AG04449 (cell line): Measurements from ENCODE around the gene BTG4.

Experiments used
- CTCF ChIA-PET: fragments of 350-600 bp; formaldehyde crosslinking; extraction: SDS; loops from one replicate; lab custom pipeline; 2021; ENCODE audit warnings: antibody characterized with exemption; lab: Yijun Ruan, JAX
- POLR2A ChIA-PET: fragments of 400-600, 350-600 bp; formaldehyde crosslinking; extraction: SDS; loops from one replicate; lab custom pipeline; 2020; ENCODE audit warnings: antibody characterized with exemption, inconsistent platforms; lab: Yijun Ruan, JAX
- DNase-seq: peaks from one replicate; pipeline ENCODE4 v3.0.0-alpha.2; 2010; ENCODE audit warnings: low read depth, low spot score
- H3K4me3 ChIP-seq: 2 replicates; pipeline ENCODE4 v1.5.1; 2011; ENCODE audit warnings: low read depth, mild to moderate bottlenecking, control low read depth, low read length
- TF ChIP-seq, protein P1 (sequence below): IDR thresholded peaks from one replicate; pipeline ENCODE4 v1.5.1; 2011; ENCODE audit warnings: mild to moderate bottlenecking, moderate library complexity, low read length, control low read depth, inconsistent platforms; ENCODE audit not compliant: insufficient read depth; ENCODE audit errors: missing control alignments

BTG4 gene

GRCh38 chr11:111454561-111455192 is 57.5 kb downstream of the BTG4 start:
- CTCF ChIA-PET = interaction anchor here (0.6 to 5.3 kb wide), 46 partner anchors 8 to 396 kb away, joined by 3 to 69 read pairs (median 4); partner anchors contain the start of gene BTG4
- TF ChIP-seq, protein P1, sequence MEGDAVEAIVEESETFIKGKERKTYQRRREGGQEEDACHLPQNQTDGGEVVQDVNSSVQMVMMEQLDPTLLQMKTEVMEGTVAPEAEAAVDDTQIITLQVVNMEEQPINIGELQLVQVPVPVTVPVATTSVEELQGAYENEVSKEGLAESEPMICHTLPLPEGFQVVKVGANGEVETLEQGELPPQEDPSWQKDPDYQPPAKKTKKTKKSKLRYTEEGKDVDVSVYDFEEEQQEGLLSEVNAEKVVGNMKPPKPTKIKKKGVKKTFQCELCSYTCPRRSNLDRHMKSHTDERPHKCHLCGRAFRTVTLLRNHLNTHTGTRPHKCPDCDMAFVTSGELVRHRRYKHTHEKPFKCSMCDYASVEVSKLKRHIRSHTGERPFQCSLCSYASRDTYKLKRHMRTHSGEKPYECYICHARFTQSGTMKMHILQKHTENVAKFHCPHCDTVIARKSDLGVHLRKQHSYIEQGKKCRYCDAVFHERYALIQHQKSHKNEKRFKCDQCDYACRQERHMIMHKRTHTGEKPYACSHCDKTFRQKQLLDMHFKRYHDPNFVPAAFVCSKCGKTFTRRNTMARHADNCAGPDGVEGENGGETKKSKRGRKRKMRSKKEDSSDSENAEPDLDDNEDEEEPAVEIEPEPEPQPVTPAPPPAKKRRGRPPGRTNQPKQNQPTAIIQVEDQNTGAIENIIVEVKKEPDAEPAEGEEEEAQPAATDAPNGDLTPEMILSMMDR = peak; percentile 69
- no peak overlapping the region for H3K4me3 ChIP-seq
- POLR2A ChIA-PET = no interaction called here
- DNase-seq = peak; percentile 5

DNA sequence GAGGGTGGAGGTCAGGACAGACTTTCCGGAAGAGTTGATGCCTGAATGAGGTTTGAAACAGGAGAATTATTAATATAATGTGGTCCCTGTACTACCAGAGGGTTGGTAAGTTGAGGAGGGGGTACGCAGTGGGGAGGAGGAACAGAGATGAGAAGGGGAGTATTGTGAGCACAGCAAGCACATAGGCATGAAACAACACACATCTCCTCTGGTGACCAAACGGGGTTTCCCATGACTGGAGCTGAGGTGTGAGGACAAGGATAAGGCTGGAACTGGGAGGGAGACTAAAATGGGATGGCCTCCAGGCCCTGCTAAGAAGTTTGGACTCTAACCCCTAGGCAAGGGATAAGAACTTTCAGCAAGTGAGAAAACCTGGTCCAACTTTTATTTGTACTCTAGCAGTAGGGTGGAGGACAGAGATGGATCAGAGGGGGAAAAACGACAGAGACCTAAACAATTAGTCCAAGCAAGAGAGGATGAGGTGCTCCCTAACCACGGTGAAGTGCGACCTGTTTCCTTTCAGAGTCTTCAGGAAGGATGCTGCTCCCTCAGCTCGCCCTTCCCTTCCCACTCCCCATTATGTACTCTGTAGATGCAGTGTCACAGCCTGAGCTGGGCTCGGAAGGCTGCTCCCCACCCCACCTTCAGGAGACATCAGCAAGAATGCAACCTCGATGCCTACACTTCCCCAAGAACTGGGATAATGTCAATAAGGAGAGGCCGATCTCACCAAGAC is 59.2 kb downstream of the BTG4 start:
- POLR2A ChIA-PET = interaction anchor here (0.6 kb wide), 1 partner anchor 17 kb away, joined by 3 read pairs; no protein-coding TSS in a partner anchor
- CTCF ChIA-PET = interaction anchor here (0.9 to 5.3 kb wide), 13 partner anchors 12 to 391 kb away, joined by 3 to 69 read pairs (median 5); no protein-coding TSS in a partner anchor
- no peak overlapping the region for H3K4me3 ChIP-seq
- TF ChIP-seq, protein P1 = no peak
- DNase-seq = no peak

- DNase-seq = peak; percentile 31
- H3K4me3 ChIP-seq = no peak overlapping the region
- ChIA-PET POLR2A (no interaction called here), CTCF (interaction anchor here (3.5 to 5.3 kb wide), 2 partner anchors 8 to 324 kb away, joined by 19 to 46 read pairs; no protein-coding TSS in a partner anchor)
- TF ChIP-seq, protein P1 = no peak
Measured at GRCh38 chr11:111452146-111452545, 60.0 kb downstream of the BTG4 start.

GRCh38 chr11:111450480-111451320 is 61.5 kb downstream of the BTG4 start:
- TF ChIP-seq, protein P1 = no peak
- ChIA-PET POLR2A (no interaction called here), CTCF (interaction anchor here (2.4 to 3.5 kb wide), 2 partner anchors 10 to 167 kb away, joined by 17 to 19 read pairs; no protein-coding TSS in a partner anchor)
- H3K4me3 ChIP-seq = no peak overlapping the region
- DNase-seq = no peak

DNA sequence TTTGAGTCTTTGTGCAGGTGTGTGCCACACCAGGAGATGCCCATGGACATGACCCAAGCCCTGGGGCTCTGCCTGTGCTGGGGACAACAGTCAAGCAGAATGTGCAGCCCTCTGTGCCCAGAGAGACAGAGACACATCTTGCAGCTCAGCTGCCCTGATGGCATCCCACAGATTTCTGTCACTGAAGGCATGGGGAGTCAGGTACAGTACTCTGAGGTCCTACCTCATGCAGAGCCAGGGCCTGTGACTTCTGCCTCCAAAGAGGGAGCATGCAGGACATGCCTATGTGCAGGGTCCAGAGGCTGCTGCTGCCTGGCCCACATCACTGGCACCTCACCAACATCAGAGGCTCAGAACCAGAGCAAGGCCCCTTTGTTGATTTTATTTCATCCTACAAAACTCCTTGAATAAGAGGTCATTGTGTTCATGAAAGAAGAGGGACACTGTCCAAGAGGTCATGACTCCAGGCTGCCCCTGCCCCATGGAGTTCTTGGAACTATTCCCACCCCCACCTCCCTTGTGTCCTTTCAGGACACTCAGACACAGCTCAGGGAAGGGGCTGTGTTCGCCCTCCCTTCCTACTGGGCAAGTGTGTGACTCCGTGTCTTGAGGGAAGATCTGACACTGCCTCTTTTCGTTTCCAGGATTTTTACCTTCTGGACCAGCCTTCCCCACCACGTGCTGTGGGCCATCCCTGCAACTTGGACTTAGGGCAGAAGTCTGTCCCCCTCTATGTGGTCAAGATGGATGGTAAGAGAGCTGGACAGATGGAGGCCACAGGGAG is 62.3 kb downstream of the BTG4 start:
- ChIA-PET POLR2A (no interaction called here), CTCF (interaction anchor here (2.4 to 3.5 kb wide), 2 partner anchors 11 to 166 kb away, joined by 17 to 19 read pairs; no protein-coding TSS in a partner anchor)
- DNase-seq = no peak
- TF ChIP-seq, protein P1 = no peak
- H3K4me3 ChIP-seq = no peak overlapping the region
